Parathyroid adenoma (tissue), 2 donors: ENCODE data around the gene NR4A1.

ENCODE experiments used
- H2AFZ ChIP-seq: fragments of 300-600 bp; sonication (generic); one replicate; pipeline ENCODE4 v1.7.0; 2017; ENCODE audit warnings: antibody characterized with exemption, mild to moderate bottlenecking
- H3K27ac ChIP-seq: fragments of 300-600 bp; sonication (generic); one replicate; pipeline ENCODE4 v1.7.0; 2017
- H3K27me3 ChIP-seq: fragments of 300-600 bp; sonication (generic); one replicate; pipeline ENCODE4 v1.7.0; 2017; ENCODE audit warnings: low read length; ENCODE audit not compliant: control insufficient read depth, insufficient read depth
- H3K36me3 ChIP-seq: fragments of 300-600 bp; sonication (generic); one replicate; pipeline ENCODE4 v1.7.0; 2017; ENCODE audit warnings: low read length; ENCODE audit not compliant: control insufficient read depth, insufficient read depth
- H3K4me1 ChIP-seq: fragments of 300-600 bp; sonication (generic); one replicate; pipeline ENCODE4 v1.7.0; 2017; ENCODE audit warnings: control low read depth
- H3K4me2 ChIP-seq: fragments of 300-600 bp; sonication (generic); one replicate; pipeline ENCODE4 v1.7.0; 2017; ENCODE audit warnings: low read length
- H3K4me3 ChIP-seq: fragments of 300-600 bp; sonication (generic); one replicate; pipeline ENCODE4 v1.7.0; 2017; ENCODE audit warnings: low read depth, low read length
- H3K79me2 ChIP-seq: fragments of 300-600 bp; sonication (generic); one replicate; pipeline ENCODE4 v1.7.0; 2017; ENCODE audit warnings: control low read depth
- H3K9ac ChIP-seq: fragments of 300-600 bp; sonication (generic); one replicate; pipeline ENCODE4 v1.7.0; 2017; ENCODE audit warnings: mild to moderate bottlenecking
- H3K9me3 ChIP-seq: fragments of 300-600 bp; sonication (generic); one replicate; pipeline ENCODE4 v1.7.0; 2017; ENCODE audit warnings: low read length; ENCODE audit not compliant: control insufficient read depth
- CTCF ChIP-seq: fragments of 300-600 bp; sonication (generic); IDR thresholded peaks from one replicate; pipeline ENCODE4 v1.7.0; 2017; ENCODE audit warnings: antibody characterized with exemption, mild to moderate bottlenecking
- donor health status: primary hyperparathyroidism.

Gene NR4A1

GRCh38 chr12:52049286-52049685, 2.0 kb upstream of the NR4A1 start:
- no peak overlapping the region for H3K4me2 ChIP-seq
- no peak overlapping the region for H3K27ac ChIP-seq
- H3K9ac ChIP-seq, result no peak overlapping the region
- H3K4me1 ChIP-seq, result peaks cover 11% of the 10 kb centered on the region
- no peak overlapping the region for H2AFZ ChIP-seq
- no peaks in the 10 kb centered on the region for H3K36me3 ChIP-seq
- H3K79me2 ChIP-seq, result peaks cover 4% of the 10 kb centered on the region
- no peak for TF ChIP-seq CTCF
- H3K4me3 ChIP-seq, result no peak overlapping the region
- H3K9me3 ChIP-seq, result no peaks in the 10 kb centered on the region
- no peaks in the 10 kb centered on the region for H3K27me3 ChIP-seq

GRCh38 chr12:52049688-52050087, 1.6 kb upstream of the NR4A1 start:
- Histone ChIP-seq H3K27ac (peak overlapping the region; percentile 94), H3K4me1 (peaks cover 11% of the 10 kb centered on the region), H3K9ac (no peak overlapping the region), H3K4me3 (no peak overlapping the region), H2AFZ (no peak overlapping the region), H3K36me3 (no peaks in the 10 kb centered on the region), H3K79me2 (peaks cover 4% of the 10 kb centered on the region), H3K9me3 (no peaks in the 10 kb centered on the region), H3K27me3 (no peaks in the 10 kb centered on the region), H3K4me2 (no peak overlapping the region)
- no peak for TF ChIP-seq CTCF

DNA sequence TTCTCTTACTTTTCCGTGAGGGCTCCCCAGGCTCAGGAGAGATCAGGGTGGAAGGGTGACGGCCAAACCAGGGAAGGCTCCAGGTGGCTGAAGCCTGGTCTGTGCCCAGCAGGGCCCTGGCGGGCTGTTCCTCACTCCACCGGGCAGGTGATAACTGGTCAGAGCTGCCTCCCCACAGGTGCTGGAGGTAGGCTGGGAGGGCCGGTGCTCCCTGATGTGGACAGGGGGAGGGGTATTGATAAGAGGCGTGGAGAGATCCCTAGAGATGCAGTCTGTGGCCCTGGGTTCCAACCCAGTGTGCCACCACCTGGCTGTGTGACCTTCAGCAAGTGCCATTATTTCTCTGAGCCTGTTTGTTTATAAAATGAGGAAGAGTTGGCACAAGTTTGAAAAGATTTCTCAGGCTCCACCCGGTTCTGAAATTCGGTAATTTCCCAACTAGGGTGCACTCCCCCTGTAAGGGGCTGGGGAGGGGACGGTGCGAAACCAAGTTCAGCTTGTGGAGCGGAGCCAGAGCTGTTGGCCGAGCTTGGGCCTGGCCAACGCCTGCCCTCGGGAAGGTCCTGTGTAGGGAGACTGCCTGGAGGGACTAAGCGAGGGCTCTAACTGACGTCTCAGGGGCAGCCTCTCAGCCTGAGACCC, 1.0 kb upstream of the NR4A1 start:
- H2AFZ ChIP-seq, result peak overlapping the region; percentile 80
- no peaks in the 10 kb centered on the region for H3K27me3 ChIP-seq
- H3K27ac ChIP-seq, result peak overlapping the region; percentile 94
- H3K36me3 ChIP-seq, result no peaks in the 10 kb centered on the region
- peaks cover 11% of the 10 kb centered on the region for H3K4me1 ChIP-seq
- peaks cover 4% of the 10 kb centered on the region for H3K79me2 ChIP-seq
- H3K9ac ChIP-seq, result peak overlapping the region; percentile 73
- TF ChIP-seq CTCF, result no peak
- H3K4me2 ChIP-seq, result peak overlapping the region; percentile 81
- no peaks in the 10 kb centered on the region for H3K9me3 ChIP-seq
- peak overlapping the region; percentile 60 for H3K4me3 ChIP-seq

GRCh38 chr12:52052468-52053186, 1.4 kb downstream of the NR4A1 start:
- Histone ChIP-seq H3K9ac (no peak overlapping the region), H3K27ac (peak overlapping the region; percentile 94), H3K79me2 (peaks cover under 1% of the 10 kb centered on the region), H3K36me3 (no peaks in the 10 kb centered on the region), H2AFZ (peak overlapping the region; percentile 80), H3K4me3 (peak overlapping the region; percentile 60), H3K4me2 (peak overlapping the region; percentile 81), H3K4me1 (peaks cover 11% of the 10 kb centered on the region), H3K9me3 (no peaks in the 10 kb centered on the region), H3K27me3 (no peaks in the 10 kb centered on the region)
- TF ChIP-seq CTCF, result no peak
